GM23338 (cell line): Measurements from ENCODE around the gene ETV2. TPM values are rescaled to one million over a fixed set of nuclear protein-coding genes. Genes with fewer than 3 reads are reported as not detected.

ENCODE experiments used
- ATAC-seq: fragments of 200-7000 bp; cut with Tn5 transposase; 3 replicates; pipeline ENCODE4 v1.9.1; 2020
- DNase-seq: peaks from one replicate; pipeline ENCODE4 v3.0.0-alpha.2; 2015; ENCODE audit warnings: low spot score
- H2AFZ ChIP-seq: fragments of 200-600 bp; sonication (generic); 2 replicates; pipeline ENCODE4 v1.8.0; 2016; ENCODE audit warnings: antibody characterized with exemption, mild to moderate bottlenecking, moderate library complexity
- H3F3A ChIP-seq: fragments of 200-600 bp; sonication (generic); replicated peaks from 2 replicates; pipeline ENCODE4 v1.8.0; 2017; ENCODE audit warnings: antibody characterized with exemption, mixed run types, low read depth
- H3K27ac ChIP-seq: fragments of 200-600 bp; sonication (generic); 2 replicates; pipeline ENCODE4 v1.6.1; 2016; ENCODE audit warnings: low read depth
- H3K27me3 ChIP-seq: fragments of 200-600 bp; sonication (generic); 2 replicates; pipeline ENCODE4 v1.8.0; 2016; ENCODE audit warnings: mild to moderate bottlenecking, mixed run types, moderate library complexity; ENCODE audit not compliant: insufficient read depth
- H3K36me3 ChIP-seq: fragments of 200-600 bp; sonication (generic); 2 replicates; pipeline ENCODE4 v1.8.0; 2016; ENCODE audit warnings: mild to moderate bottlenecking; ENCODE audit not compliant: insufficient read depth
- H3K4me1 ChIP-seq: fragments of 200-600 bp; sonication (generic); 2 replicates; pipeline ENCODE4 v1.8.0; 2016; ENCODE audit warnings: mild to moderate bottlenecking, moderate library complexity; ENCODE audit not compliant: insufficient read depth
- H3K4me2 ChIP-seq: fragments of 200-600 bp; sonication (generic); 2 replicates; pipeline ENCODE4 v1.7.1; 2017; ENCODE audit warnings: mixed run types
- H3K4me3 ChIP-seq: fragments of 200-600 bp; sonication (generic); 2 replicates; pipeline ENCODE4 v1.6.1; 2016; ENCODE audit warnings: mixed run types
- H3K79me2 ChIP-seq: fragments of 200-600 bp; sonication (generic); replicated peaks from 2 replicates; pipeline ENCODE4 v1.8.0; 2017; ENCODE audit warnings: mild to moderate bottlenecking; ENCODE audit not compliant: insufficient read depth
- H3K9me2 ChIP-seq: fragments of 200-600 bp; sonication (generic); 2 replicates; pipeline ENCODE4 v1.8.0; 2017; ENCODE audit not compliant: insufficient read depth
- H4K20me1 ChIP-seq: fragments of 200-600 bp; sonication (generic); replicated peaks from 2 replicates; pipeline ENCODE4 v1.8.0; 2017; ENCODE audit warnings: mild to moderate bottlenecking; ENCODE audit not compliant: insufficient read depth
- H3K27ac Mint-ChIP-seq: 2 replicates; pipeline ENCODE4 v1.8.0; 2020; ENCODE audit warnings: inconsistent platforms, mild to moderate bottlenecking, moderate library complexity, mixed read lengths
- H3K27me3 Mint-ChIP-seq: 3 replicates; pipeline ENCODE4 v1.8.0; 2022; ENCODE audit warnings: low read depth, mild to moderate bottlenecking, moderate library complexity, mixed read lengths, inconsistent platforms; ENCODE audit not compliant: insufficient read depth, poor library complexity
- H3K36me3 Mint-ChIP-seq: 3 replicates; pipeline ENCODE4 v1.8.0; 2021; ENCODE audit warnings: low read depth, mild to moderate bottlenecking, inconsistent platforms, moderate library complexity, mixed read lengths
- H3K4me1 Mint-ChIP-seq: 3 replicates; pipeline ENCODE4 v1.8.0; 2020; ENCODE audit warnings: mild to moderate bottlenecking, inconsistent platforms, mixed read lengths
- H3K4me3 Mint-ChIP-seq: 3 replicates; pipeline ENCODE4 v1.8.0; 2021; ENCODE audit warnings: moderate library complexity, mild to moderate bottlenecking, inconsistent platforms, mixed read lengths
- H3K9me3 Mint-ChIP-seq: 3 replicates; pipeline ENCODE4 v1.8.0; 2020; ENCODE audit warnings: moderate library complexity, mild to moderate bottlenecking, inconsistent platforms, mixed read lengths
- POLR2AphosphoS5 ChIP-seq: IDR thresholded peaks from 2 replicates; pipeline ENCODE4 v1.6.1; 2016; ENCODE audit warnings: antibody characterized with exemption, low read depth
- ZNF114 ChIP-seq: fragments of 250-450 bp; sonication (Bioruptor Pico); IDR thresholded peaks from 2 replicates; pipeline ENCODE4 v1.5.0; 2020; ENCODE audit warnings: mild to moderate bottlenecking, moderate library complexity
- ZNF331 ChIP-seq: fragments of 250-450 bp; sonication (Bioruptor Pico); IDR thresholded peaks from 2 replicates; pipeline ENCODE4 v1.5.0; 2020; ENCODE audit warnings: low read depth, mild to moderate bottlenecking, moderate library complexity
- ZNF462 ChIP-seq: fragments of 250-450 bp; sonication (Bioruptor Pico); IDR thresholded peaks from 2 replicates; pipeline ENCODE4 v1.5.0; 2020; ENCODE audit warnings: mild to moderate bottlenecking, moderate library complexity
- polyA plus RNA-seq: library from polyadenylated mRNA; unstranded; fragments of >200 nt; fragmentation: Nextera tagmentation; extraction: Ambion mirVana; gene quantifications from 2 replicates; pipeline ENCODE4 v1.2.1, GENCODE V29; 2016
- total RNA-seq: library from RNA; depleted of rRNA; stranded (reverse); fragments of >200 nt; shearing (Covaris generic); gene quantifications from 2 replicates; pipeline ENCODE4 v1.2.3, GENCODE V29; 2014
- TF ChIP-seq, protein P1 (sequence below), 2 experiments: fragments of 200-600 bp in 1 of 2; sonication (generic) in 1 of 2; conservative IDR thresholded peaks; 2 replicates each; pipeline versions ENCODE4 v1.5.1 to v1.6.1; 2016 to 2017; ENCODE audit warnings: antibody characterized with exemption in 2 of 2, low read depth in 2 of 2, mild to moderate bottlenecking in 2 of 2, moderate library complexity in 1 of 2

ETV2 gene
- total and polyA plus RNA-seq, 2 experiments from 2014 or later = 0.87 to 1.5 TPM

- no peaks in the 10 kb centered on the region; the same call in 2 of the 3 replicates for H3K9me3 Mint-ChIP-seq
- ATAC-seq = no peak
- Histone ChIP-seq H3K36me3 (no peaks in the 10 kb centered on the region), H3K27ac (no peak overlapping the region), H2AFZ (no peak overlapping the region), H4K20me1 (no peaks in the 10 kb centered on the region), H3K4me2 (no peak overlapping the region), H3K4me3 (no peak overlapping the region), H3F3A (0 out of 2 replicates have a peak, but pooled peaks cover 3% of the 10 kb centered on the region), H3K27me3 (no peaks in the 10 kb centered on the region), H3K4me1 (no peaks in the 10 kb centered on the region; the same call in 1 of the 2 replicates), H3K79me2 (no peaks in the 10 kb centered on the region), H3K9me2 (no peaks in the 10 kb centered on the region)
- H3K27me3 Mint-ChIP-seq = peaks cover 16% of the 10 kb centered on the region
- DNase-seq = no peak
- H3K27ac Mint-ChIP-seq = no peak overlapping the region
- H3K36me3 Mint-ChIP-seq = no peaks in the 10 kb centered on the region
- TF ChIP-seq ZNF331 (CRISPR knock-in tag) (no peak), ZNF114 (no peak), ZNF462 (no peak), POLR2AphosphoS5 (no peak)
- TF ChIP-seq, protein P1, sequence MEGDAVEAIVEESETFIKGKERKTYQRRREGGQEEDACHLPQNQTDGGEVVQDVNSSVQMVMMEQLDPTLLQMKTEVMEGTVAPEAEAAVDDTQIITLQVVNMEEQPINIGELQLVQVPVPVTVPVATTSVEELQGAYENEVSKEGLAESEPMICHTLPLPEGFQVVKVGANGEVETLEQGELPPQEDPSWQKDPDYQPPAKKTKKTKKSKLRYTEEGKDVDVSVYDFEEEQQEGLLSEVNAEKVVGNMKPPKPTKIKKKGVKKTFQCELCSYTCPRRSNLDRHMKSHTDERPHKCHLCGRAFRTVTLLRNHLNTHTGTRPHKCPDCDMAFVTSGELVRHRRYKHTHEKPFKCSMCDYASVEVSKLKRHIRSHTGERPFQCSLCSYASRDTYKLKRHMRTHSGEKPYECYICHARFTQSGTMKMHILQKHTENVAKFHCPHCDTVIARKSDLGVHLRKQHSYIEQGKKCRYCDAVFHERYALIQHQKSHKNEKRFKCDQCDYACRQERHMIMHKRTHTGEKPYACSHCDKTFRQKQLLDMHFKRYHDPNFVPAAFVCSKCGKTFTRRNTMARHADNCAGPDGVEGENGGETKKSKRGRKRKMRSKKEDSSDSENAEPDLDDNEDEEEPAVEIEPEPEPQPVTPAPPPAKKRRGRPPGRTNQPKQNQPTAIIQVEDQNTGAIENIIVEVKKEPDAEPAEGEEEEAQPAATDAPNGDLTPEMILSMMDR (conservative IDR thresholded peaks at IDR 0.05; ENCODE audit: low read depth in 2 of 2) = no peak
- H3K4me1 Mint-ChIP-seq = peaks cover 6% of the 10 kb centered on the region; the same call in 2 of the 3 replicates
- H3K4me3 Mint-ChIP-seq = no peak overlapping the region
Observed at GRCh38 chr19:35671818-35672217, 30.3 kb downstream of the ETV2 start.
